ENCODE results near the gene TOR3A.
"Not testable (repeated sequence)": the region's sequence is repeated elsewhere in the genome, so short reads cannot be mapped to it uniquely, and the experiment has no call there.

TOR3A gene

DNA sequence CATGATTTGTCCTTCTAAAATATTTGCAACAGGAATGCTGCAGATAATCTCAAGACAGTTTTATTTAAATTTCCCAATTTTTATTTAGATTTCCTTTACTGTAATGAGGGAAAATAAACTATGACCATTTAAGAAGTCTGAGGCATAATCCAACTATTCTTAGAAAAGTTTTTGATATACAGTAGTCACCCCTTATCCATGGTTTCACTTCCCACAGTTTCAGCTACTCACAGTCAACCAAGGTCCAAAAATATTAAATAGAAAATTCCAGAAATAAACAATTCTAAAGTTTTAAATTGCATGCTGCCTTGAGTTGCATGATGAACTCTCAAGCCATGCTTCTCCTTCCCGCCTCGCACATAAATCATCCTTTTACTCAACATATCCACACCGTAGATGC lies 33.3 kb downstream of the TOR3A start:
- no peak for DNase-seq

DNA sequence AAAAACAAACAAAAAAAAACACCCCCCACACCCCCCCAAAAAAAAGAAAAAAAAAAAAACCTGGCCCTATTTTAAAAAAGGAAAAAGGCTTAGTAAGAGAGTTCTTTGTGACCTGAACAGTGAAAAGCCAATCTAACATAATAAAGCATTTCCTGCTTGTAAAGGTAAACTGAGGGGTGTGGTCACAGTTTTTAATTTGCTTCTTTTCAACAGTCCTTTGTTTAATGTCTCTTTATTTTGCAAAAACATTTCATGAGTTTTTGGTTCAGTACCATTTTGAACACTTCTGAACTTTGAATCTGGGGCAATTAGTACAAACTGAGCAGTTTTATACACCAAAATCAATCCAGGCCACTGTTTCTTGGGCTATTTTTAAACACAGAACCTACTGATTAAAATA lies 37.6 kb downstream of the TOR3A start:
- DNase-seq = no peak

DNA sequence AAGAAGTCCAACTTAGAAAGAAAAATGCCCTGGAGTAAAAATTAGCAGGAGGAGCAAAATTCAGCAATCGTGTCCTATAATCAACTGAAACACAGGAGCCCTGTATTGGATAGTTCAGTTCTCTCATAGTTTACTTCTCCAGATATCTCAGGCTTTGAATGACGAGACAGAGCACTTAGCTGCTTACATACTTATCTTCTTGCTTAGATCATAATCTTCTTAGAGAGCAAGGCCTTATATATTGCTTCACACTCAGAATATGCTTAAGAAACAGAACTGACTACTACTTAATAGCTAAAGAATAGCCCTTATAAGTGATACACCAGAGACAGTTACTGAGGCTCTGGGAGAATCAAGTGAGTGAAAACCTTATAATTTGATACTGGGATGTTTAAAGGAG lies 38.9 kb downstream of the TOR3A start:
- no peak for DNase-seq

DNA sequence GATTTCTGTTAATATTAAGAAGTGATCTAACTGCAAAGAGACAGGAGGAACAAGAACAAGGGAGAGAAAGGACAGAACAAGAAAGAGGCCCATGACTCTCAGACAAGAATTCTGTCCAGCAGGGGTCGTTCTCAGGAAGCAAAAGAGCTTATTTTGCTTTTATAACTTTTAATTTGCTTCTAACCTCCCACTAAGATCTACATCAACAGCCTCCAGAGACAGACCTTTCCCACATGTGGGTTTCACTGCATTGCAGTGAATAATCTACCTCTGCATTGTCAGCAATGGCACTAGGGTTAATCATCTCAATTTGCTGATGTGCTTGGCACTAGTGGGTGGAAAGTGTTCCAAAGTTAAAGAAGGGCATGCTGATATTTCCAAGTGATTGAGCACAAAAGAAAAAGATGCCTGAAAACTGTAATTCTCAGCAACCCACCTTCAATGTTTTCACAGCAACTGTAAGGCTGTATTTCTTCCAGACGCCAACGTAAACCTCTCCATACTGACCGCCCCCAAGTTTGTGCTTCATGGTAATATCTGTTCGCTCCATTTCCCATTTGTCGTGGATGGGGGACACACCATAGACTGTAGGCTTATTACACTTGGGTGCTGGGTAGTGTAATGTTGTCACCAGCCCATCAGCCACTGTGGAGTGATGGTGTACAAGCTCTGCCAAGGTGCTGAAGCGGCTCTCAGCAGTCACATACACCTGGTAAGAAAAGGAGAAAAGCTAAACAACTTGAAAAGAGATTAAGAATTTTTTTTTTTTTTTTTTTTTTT lies 39.5 kb downstream of the TOR3A start:
- DNase-seq = no peak

DNA sequence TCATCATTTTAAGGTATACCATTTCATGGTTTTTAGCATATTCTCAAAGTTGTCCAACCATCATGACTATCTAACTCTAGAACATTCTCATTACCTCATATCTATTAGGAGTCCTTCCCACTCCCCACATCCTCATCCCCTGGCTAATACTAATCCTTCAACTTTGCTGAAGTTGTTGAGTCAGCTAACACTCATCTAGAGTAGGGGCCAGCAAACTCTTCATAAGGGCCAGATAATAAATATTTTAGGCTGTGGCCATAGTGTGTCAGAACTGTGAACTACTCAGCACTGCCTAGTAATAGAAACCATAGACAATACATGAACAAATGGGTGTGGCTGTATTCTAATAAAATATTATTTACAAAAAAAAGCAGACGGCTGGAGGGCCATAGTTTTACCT lies 43.0 kb downstream of the TOR3A start:
- DNase-seq = no peak

DNA sequence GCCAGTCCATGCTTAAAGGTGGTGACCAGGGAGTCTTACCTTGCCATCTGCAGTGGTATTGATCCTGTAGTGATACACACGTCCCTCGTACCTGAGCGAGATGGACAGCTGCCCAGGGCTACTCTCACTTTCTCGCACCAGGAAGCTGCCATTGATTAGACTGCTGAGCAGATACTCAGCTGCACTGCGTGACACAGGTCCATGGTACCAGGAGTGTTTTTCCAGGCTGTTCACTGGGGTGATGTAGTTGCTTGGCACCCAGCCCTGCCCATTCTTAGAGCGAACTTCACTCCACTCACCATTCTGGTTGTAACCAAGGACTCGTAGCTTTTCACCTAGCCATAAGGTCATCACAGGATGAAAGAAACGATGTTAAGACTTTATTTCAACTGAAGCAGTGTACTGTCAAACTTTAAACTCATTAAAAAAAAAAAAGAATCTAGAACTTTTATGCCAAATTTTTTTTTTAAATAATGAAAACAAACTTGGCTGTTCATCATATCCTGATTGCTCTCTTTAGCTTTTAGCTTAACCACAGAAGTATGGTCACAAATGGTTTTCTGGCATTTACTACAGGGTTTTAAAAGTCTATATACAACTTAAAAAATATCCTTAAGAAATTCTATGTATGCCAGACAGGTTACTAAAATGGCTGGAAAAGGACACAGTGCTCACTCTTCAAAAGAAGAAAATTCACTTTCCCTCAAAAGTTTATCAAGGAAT lies 44.6 kb downstream of the TOR3A start:
- DNase-seq = no peak

DNA sequence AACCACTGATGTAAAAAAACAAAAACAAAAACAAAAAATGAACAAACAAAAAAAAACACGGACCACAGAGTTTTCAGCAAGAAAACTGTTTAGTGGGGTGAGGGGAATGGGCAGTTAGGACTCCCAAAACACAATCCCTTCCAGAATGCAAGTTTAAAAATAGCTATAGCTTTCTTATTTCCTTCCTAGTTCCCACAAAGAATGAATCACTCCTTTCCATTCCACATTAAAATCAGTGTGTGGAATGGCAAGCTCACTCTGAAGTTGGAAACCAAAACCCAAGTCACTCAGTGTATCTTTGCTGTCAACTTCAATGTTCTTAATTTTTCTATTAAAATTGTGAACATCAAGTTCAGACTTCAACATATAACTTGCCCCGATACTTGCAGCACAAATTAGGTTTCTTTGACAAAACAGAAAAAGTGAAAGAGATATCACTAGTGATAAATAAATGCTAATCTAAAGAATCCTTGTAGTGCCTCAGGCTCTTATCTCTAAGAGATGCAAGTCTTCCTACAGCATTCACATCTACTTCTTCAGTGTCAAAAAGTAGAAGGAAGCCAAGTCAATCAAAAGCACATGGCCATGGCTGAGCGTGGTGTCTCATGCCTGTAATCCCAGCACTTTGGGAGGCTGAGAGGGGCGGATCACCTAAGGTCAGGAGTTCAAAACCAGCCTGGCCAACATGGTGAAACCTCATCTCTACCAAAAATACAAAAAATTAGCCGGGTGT lies 45.5 kb downstream of the TOR3A start:
- DNase-seq = no peak

DNA sequence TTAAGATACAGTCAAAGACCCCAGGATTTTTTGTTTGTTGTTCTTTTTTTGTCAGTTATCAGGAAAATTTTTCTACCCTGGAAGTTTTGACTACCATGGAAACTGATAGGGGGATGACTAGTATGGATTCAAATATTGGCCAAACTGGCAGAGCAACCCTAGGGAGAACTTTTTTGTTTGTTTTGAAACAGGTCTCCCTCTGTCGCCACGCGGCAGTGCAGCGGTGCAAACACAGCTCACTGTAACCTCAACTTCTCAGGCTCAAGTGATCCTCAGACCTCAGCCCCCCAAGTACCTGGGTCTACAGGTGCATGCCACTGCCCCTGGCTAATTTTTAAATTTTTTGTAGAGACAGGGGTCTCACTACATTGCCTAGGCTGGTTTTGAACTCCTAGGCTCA lies 46.6 kb downstream of the TOR3A start:
- DNase-seq = no peak

DNA sequence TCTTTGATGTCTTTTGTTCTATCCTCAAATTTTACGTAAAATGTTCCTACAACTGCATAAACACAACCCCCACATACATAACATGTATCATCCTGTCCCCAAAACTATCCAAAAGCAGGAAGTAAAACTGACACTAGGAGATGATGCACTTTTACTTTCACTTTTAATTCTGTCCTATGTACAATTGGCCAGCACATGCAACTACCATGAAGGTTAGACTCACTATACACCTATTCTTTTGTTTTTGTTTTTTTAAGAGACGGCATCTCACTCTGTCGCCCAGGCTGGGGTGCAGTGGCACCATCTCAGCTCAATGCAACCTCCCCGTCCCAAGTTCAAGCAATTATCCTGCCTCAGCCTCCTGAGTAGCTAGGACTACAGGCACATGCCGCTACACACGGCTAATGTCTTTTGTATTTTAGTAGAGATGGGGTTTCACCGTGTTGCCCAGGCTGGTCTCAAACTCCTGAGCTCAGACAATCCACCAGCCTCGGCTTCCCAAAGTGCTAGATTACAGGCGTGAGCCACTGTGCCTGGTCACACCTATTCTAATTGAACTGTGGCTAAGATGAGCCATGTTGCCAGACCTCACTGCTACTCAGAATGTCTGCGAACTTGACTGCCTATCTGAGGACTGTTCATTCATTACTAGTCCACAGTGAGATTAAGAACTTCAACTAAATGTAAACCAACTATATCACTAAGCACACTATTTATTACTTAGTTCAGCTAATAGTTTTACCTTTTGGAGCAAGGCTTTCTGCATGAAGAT lies 48.0 kb downstream of the TOR3A start:
- no peak for DNase-seq

DNA sequence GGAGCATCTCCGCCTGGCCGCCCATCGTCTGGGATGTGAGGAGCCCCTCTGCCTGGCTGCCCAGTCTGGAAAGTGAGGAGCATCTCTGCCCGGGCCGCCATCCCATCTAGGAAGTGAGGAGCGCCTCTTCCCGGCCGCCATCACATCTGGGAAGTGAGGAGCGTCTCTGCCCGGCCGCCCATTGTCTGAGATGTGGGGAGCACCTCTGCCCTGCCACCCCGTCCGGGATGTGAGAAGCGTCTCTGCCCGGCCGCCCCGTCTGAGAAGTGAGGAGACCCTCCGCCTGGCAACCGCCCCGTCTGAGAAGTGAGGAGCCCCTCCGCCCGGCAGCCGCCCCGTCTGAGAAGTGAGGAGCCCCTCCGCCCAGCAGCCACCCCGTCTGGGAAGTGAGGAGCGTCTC lies 53.3 kb downstream of the TOR3A start:
- not testable (repeated sequence) for DNase-seq

DNA sequence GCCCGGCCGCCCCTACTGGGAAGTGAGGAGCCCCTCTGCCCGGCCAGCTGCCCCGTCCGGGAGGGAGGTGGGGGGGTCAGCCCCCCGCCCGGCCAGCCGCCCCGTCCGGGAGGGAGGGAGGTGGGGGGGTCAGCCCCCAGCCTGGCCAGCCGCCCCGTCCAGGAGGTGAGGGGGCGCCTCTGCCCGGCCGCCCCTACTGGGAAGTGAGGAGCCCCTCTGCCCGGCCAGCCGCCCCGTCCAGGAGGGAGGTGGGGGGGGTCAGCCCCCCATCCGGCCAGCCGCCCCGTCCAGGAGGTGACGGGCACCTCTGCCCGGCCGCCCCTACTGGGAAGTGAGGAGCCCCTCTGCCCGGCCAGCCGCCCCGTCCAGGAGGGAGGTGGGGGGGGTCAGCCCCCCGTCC lies 53.8 kb downstream of the TOR3A start:
- DNase-seq = not testable (repeated sequence)

DNA sequence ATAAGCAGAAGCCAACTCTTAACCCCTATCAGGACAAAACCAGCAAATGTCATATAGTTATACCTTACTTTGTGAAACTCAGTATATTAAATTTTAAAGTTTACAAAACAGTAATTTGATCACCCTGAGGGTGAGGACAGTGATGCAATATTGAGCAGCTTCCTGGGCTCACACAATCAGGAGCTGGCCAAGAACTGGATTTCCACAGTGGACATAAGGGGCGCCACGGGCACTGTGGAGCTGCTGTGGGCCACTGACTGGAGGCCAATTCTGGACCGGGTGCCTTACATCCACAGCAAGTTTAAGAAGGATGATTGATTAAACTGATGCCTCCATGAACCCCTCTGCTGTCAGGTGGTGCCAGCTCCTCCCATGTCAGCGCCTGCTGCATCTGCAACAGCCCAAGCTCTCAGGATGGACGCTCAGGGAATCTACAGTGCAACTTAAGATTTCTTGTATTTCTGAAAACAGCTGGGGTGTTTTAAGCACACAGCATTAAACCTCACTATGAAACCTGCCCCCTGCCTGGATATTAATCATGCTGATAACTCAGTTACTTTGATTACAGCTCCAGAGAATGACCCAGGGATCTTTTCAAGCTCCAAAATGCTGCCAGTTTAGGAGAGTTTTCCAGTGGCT lies 55.9 kb downstream of the TOR3A start:
- no peak for DNase-seq

DNA sequence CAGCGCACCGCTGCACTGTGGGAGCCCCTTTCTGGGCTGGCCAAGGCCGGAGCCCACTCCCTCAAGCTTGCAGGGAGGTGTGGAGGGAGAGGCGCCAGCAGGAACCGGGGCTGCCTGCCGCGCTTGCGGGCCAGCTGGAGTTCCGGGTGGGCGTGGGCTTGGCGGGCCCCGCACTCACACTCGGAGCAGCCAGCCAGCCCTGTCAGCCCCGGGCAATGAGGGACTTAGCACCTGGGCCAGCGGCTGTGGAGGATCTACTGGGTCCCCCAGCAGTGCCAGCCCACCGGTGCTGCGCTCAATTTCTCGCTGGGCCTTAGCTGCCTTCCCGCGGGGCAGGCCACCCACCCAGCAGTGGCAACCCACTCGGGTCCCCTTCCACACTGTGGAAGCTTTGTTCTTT lies 56.9 kb downstream of the TOR3A start:
- DNase-seq = not testable (repeated sequence)

DNA sequence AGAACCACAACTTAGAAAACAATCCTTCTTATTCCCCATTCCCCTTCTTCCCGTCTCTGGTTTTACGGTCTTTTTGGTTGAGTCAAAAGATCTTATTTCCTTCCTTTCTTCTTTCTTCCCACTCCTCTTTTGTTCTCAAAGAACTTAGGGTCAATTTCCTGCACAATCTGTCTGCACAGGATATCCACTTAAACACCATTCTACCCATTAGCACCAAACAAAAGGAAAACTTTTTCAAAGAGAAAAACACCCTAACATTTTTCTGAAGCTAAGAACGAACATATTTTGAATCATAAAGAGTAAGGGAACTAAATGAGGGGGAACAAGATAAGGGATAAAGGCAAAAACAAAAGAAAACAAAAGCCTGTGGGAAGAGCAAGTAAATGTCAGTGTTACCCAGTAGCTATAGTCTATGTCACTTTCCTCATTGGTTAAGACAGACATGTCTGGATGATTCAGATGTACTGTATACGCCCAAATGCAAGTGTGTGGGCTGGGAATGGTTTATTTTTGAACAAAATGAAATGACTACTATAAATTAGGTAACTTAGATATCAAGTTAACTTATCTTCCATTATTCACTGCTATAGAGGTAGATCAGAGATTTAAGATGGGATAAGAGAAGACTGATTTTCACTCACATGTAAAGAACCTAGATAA lies 59.9 kb downstream of the TOR3A start:
- no peak for DNase-seq

DNA sequence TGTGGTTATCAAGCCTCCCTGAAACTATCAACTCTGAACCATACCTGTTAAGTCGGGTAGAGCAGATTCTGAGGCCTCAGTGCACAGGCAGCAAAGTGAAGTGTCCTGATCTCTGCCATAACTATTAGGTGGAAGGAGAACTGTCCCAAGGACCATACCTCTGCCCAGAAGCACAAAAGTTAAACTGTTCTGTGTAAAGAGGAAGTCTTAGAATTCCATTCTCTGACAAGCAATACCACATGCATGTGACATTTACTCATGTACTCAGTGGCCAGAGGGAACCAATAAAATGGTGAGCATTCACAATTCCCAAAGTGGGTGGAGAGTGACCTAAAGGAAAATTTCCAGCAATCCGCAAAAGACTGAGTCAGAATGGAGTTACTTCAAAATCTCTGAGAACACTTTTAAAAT lies 61.0 kb downstream of the TOR3A start:
- DNase-seq = no peak

DNA sequence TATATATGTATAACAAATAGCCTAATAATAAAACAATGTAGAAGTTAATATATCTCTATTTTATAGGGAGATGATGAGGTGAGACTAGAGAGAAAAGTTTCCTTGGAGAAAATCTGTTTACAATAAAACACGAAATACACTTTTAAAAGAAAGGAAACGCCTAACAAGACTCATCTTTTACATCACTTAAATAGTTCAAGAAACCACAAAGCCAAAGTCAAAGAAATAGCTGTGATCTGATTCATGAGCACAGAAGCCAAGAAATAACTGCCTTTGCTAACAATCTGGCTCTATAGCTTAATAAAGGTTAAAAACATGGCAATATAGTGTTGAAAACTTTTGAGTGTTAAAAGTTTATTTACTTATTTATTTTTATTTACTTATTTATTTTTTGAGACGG lies 61.5 kb downstream of the TOR3A start:
- no peak for DNase-seq

DNA sequence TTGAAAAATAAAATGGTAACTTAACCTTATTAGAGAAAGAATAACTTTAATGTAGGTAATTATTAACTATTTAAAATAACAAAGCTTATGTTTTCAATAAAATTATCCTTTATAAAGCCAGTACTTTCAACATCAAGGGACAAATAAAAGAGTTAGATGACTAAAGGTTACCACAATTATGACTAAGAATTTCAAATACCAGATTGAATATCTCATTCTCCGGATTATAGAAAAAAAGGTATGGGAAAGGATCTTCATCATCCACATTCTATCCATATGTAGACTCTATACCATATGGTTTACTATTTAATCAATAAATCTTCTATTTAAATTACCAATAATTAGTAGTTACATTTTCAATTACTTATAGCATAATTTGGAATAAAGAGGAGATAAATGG lies 62.8 kb downstream of the TOR3A start:
- no peak for DNase-seq

DNA sequence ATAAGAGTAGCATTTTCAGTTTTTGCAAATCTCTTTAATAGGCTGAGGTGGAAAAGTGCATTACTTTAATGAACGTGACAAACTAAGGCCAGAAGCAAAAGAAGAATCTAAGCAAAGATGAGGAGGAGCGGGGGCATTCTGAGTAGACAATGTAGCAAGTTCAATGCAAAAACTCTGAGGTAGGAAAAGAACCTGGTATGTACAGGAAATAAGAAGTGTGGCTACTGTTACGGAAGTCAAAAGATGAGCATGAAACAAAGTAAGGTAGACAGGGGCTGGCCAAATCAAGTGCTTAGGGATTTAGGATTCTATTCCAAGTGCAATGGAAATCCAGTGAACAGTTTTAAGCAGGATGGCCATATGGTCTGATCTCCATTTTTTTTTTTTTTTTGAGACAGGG lies 63.7 kb downstream of the TOR3A start:
- no peak for DNase-seq

Measured in NCI-H2081 (cell line).